ENCODE data around the gene ELOA. TPM values are rescaled to one million over a fixed set of nuclear protein-coding genes. Genes with fewer than 3 reads are reported as not detected.
"Not testable (repeated sequence)": the region's sequence is repeated elsewhere in the genome, so short reads cannot be mapped to it uniquely, and the experiment has no call there.

The ELOA gene
- total and polyA plus RNA-seq, 12 donors, result 11.2 to 39.0 (median 33.3) TPM

- H3K36me3 ChIP-seq, result peaks cover 0 to 55% (median 8%) of the 10 kb centered on the region in 9 donors
- intact Hi-C loops (cut with DNase I), result no loop called here
- peaks cover 4 to 41% (median 30%) of the 10 kb centered on the region in 9 donors for H3K4me1 ChIP-seq
- H3K9me3 ChIP-seq, result no peaks in the 10 kb centered on the region
- no peak overlapping the region for H3K4me3 ChIP-seq
- WGBS, 2 donors, result 71 to 73% methylated on average over 18 to 21 of the region's 21 CpGs
- H3K27ac ChIP-seq, result peak overlapping the region in 1 of 10 donors; percentile 15
- DNase-seq, result no peak
- no peak for TF ChIP-seq CTCF (IDR thresholded peaks at IDR 0.05)
- no peak for ATAC-seq
- H3K27me3 ChIP-seq, result no peaks in the 10 kb centered on the region
Observed at GRCh38 chr1:23793861-23794731, 50.8 kb downstream of the ELOA start.

- 77 to 78% methylated on average over 9 of the region's 9 CpGs for WGBS, 2 donors
- intact Hi-C loops (cut with DNase I); H3K27ac ChIP-seq; DNase-seq; H3K4me3 ChIP-seq; H3K9me3 ChIP-seq; ATAC-seq; H3K27me3 ChIP-seq: not testable (repeated sequence)
- Histone ChIP-seq H3K4me1 (peaks cover 10 to 46% (median 37%) of the 10 kb centered on the region in 9 donors), H3K36me3 (peaks cover 0 to 55% (median 8%) of the 10 kb centered on the region in 9 donors)
Observed at GRCh38 chr1:23794732-23795182, 51.5 kb downstream of the ELOA start.

- intact Hi-C loops (cut with DNase I), result no loop called here
- Histone ChIP-seq H3K27me3 (no peaks in the 10 kb centered on the region), H3K4me1 (peaks cover 10 to 39% (median 31%) of the 10 kb centered on the region in 9 donors), H3K9me3 (no peaks in the 10 kb centered on the region), H3K27ac (no peak overlapping the region), H3K36me3 (peaks cover 0 to 55% (median 8%) of the 10 kb centered on the region in 9 donors), H3K4me3 (no peak overlapping the region)
- TF ChIP-seq CTCF (IDR thresholded peaks at IDR 0.05), result no peak
- no peak for ATAC-seq
- WGBS, 2 donors, result 79 to 84% methylated on average over 16 of the region's 16 CpGs
- no peak for DNase-seq
Observed at GRCh38 chr1:23795676-23796465, 52.6 kb downstream of the ELOA start.

- Histone ChIP-seq H3K27me3 (no peaks in the 10 kb centered on the region), H3K4me1 (peaks cover 16 to 43% (median 35%) of the 10 kb centered on the region in 9 donors), H3K4me3 (no peak overlapping the region), H3K27ac (no peak overlapping the region), H3K9me3 (no peaks in the 10 kb centered on the region), H3K36me3 (peaks cover 0 to 55% (median 8%) of the 10 kb centered on the region in 9 donors)
- WGBS, 2 donors, result 75% methylated on average over 16 to 17 of the region's 17 CpGs
- peak in 1 of 9 donors; percentile 10 for TF ChIP-seq CTCF (IDR thresholded peaks at IDR 0.05)
- no peak for ATAC-seq
- intact Hi-C loops (cut with DNase I), result no loop called here
- no peak for DNase-seq
Observed at GRCh38 chr1:23796466-23797271, 53.4 kb downstream of the ELOA start.

Measured in heart right ventricle (tissue), 16 donors.